Sigmoid colon (tissue), 4 donors: ENCODE measurements around the gene PIP4K2A.

Experiments used
- CTCF ChIP-seq, 4 experiments: fragments of 450-650 bp in 3 of 4; fragments of 200-600 bp in 1 of 4; IDR thresholded peaks; one replicate each; pipeline ENCODE4 v1.5.1; 2016 to 2019; ENCODE audit warnings: antibody characterized with exemption in 4 of 4, mild to moderate bottlenecking in 3 of 4, moderate library complexity in 2 of 4
- EP300 ChIP-seq, 4 donors: sonication (generic); formaldehyde crosslinking; IDR thresholded peaks; one replicate each; pipeline ENCODE4 v1.6.1; 2017; ENCODE audit warnings: antibody characterized with exemption in 4 of 4
- POLR2A ChIP-seq, 2 donors: fragments of 450-650 bp; IDR thresholded peaks; one replicate each; pipeline ENCODE4 v1.6.1; 2016; ENCODE audit warnings: antibody characterized with exemption in 2 of 2, mild to moderate bottlenecking in 2 of 2, moderate library complexity in 2 of 2
- POLR2AphosphoS5 ChIP-seq, 4 donors: sonication (generic); formaldehyde crosslinking; IDR thresholded peaks; one replicate each; pipeline ENCODE4 v1.6.1; 2017; ENCODE audit warnings: antibody characterized with exemption in 4 of 4

DNA sequence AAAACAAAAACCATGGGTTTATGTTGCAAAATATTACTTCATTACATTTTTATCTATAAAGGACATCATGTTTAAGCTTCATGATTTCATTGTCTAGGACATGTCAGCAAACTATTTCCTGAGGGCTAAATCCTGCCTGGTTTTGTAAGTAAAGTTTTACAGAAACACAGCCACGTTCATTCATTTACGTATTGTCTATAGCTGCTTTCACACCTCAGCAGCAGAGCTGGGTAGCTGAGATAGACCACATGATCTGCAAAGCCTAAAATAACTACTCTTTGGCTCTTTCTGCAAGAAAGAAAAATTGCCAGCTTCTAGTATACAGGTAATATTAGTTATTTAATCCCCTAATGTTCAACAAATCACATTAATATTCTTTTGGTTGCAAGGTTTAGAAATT lies 12.7 kb upstream of the PIP4K2A start:
- TF ChIP-seq CTCF (IDR thresholded peaks at IDR 0.05) (no peak), POLR2A (IDR thresholded peaks at IDR 0.05) (no peak), POLR2AphosphoS5 (IDR thresholded peaks at IDR 0.05) (no peak), EP300 (IDR thresholded peaks at IDR 0.05) (no peak)
